GM12878 (cell line): ENCODE data around the gene FSHR. TPM values are rescaled to one million over a fixed set of nuclear protein-coding genes. Genes with fewer than 3 reads are reported as not detected.
A peak's percentile ranks its signal among the peaks of the same experiment; 100 is the strongest.

Experiments used
- ATAC-seq: fragments of 200-7000 bp; cut with Tn5 transposase; 3 replicates; pipeline ENCODE4 v1.9.1; 2020; ENCODE audit warnings: mild to moderate bottlenecking, moderate library complexity
- BruUV-seq: library from RNA; stranded (reverse); fragments of 400-500 nt; replicated peaks from 2 replicates; lab custom pipeline; 2021; lab: Mats Ljungman, UMichigan
- CTCF ChIA-PET: fragments of 300-600 bp; sonication (Branson Sonifier 250); formaldehyde crosslinking; extraction: SDS; loops from one replicate; lab custom pipeline; 2021; ENCODE audit warnings: inconsistent platforms; lab: Yijun Ruan, JAX
- POLR2A ChIA-PET: fragments of 350-600 bp; formaldehyde crosslinking; extraction: SDS; loops from one replicate; lab custom pipeline; 2021; ENCODE audit warnings: inconsistent platforms; lab: Charles Lee
- RAD21 ChIA-PET: fragments of 300-600 bp; sonication (Branson Sonifier 250); formaldehyde crosslinking; loops from one replicate; lab custom pipeline; 2023; ENCODE audit warnings: antibody characterized with exemption; ENCODE audit not compliant: unreplicated experiment; lab: Charles Lee
- SMC1A ChIA-PET: fragments of 300-600 bp; sonication (Branson Sonifier 250); formaldehyde crosslinking; loops from one replicate; lab custom pipeline; 2023; ENCODE audit not compliant: unreplicated experiment, uncharacterized antibody; lab: Charles Lee
- DNase-seq: peaks from one replicate; pipeline ENCODE4 v3.0.0-alpha.2; 2011; ENCODE audit warnings: low read depth, low spot score
- FAIRE-seq: peaks from 3 replicates; lab custom pipeline; 2011; peaks lifted over from hg19 to GRCh38; lab: Jason Lieb, UNC
- H2AFZ ChIP-seq: 2 replicates; pipeline ENCODE4 v1.6.0; 2011; ENCODE audit warnings: low read depth, low read length, control low read depth; ENCODE audit not compliant: control insufficient read depth
- H3K27ac ChIP-seq: 2 replicates; pipeline ENCODE4 v1.5.1; 2011; ENCODE audit warnings: control low read depth; ENCODE audit not compliant: control insufficient read depth, insufficient read depth
- H3K27me3 ChIP-seq, 2 experiments: replicated peaks in 1 of 2; 2 replicates each; pipeline versions ENCODE4 v1.6.0 to v1.6.1; 2011; ENCODE audit warnings: low read length in 1 of 2; ENCODE audit not compliant: control insufficient read depth in 2 of 2, insufficient read depth in 2 of 2
- H3K36me3 ChIP-seq, 2 experiments: 2 replicates each; pipeline ENCODE4 v1.5.1; 2011; ENCODE audit warnings: low read length in 1 of 2; ENCODE audit not compliant: control insufficient read depth in 2 of 2, insufficient read depth in 2 of 2
- H3K4me1 ChIP-seq: 2 replicates; pipeline ENCODE4 v1.6.1; 2011; ENCODE audit warnings: mild to moderate bottlenecking, low read length, moderate library complexity, mixed read lengths; ENCODE audit not compliant: control insufficient read depth, insufficient read depth
- H3K4me2 ChIP-seq: 2 replicates; pipeline ENCODE4 v1.6.0; 2011; ENCODE audit warnings: control low read depth; ENCODE audit not compliant: control insufficient read depth, insufficient read depth
- H3K4me3 ChIP-seq: fragments of 200-600 bp; sonication (generic); 2 replicates; pipeline ENCODE4 v1.5.1; 2016
- H3K79me2 ChIP-seq: 2 replicates; pipeline ENCODE4 v1.6.0; 2011; ENCODE audit warnings: low read length; ENCODE audit not compliant: control insufficient read depth, insufficient read depth
- H3K9ac ChIP-seq: 2 replicates; pipeline ENCODE4 v1.8.0; 2011; ENCODE audit warnings: low read length, control low read depth, mixed read lengths; ENCODE audit not compliant: control insufficient read depth, insufficient read depth
- H3K9me3 ChIP-seq: replicated peaks from 3 replicates; pipeline ENCODE4 v1.5.1; 2011; ENCODE audit warnings: mild to moderate bottlenecking, low read length; ENCODE audit not compliant: control insufficient read depth, insufficient read depth
- H4K20me1 ChIP-seq: 2 replicates; pipeline ENCODE4 v1.6.0; 2011; ENCODE audit not compliant: control insufficient read depth, insufficient read depth
- CBFB ChIP-seq: IDR thresholded peaks from 2 replicates; pipeline ENCODE4 v1.6.1; 2016; ENCODE audit warnings: antibody characterized with exemption, low read depth
- JUND ChIP-seq: IDR thresholded peaks from 2 replicates; pipeline ENCODE4 v1.6.1; 2012; ENCODE audit warnings: low read depth, mild to moderate bottlenecking, low read length, improper control_type of control experiment, moderate library complexity
- POLR2AphosphoS5 ChIP-seq: IDR thresholded peaks from 2 replicates; pipeline ENCODE4 v1.6.1; 2011; ENCODE audit warnings: mild to moderate bottlenecking, low read length, inconsistent platforms
- SMAD1 ChIP-seq: fragments of 450-650 bp; IDR thresholded peaks from 2 replicates; pipeline ENCODE4 v1.6.1; 2018; ENCODE audit warnings: mild to moderate bottlenecking, low read depth; ENCODE audit not compliant: partially characterized antibody
- SPI1 ChIP-seq: IDR thresholded peaks from 2 replicates; pipeline ENCODE4 v1.6.1; 2011; ENCODE audit warnings: low read depth, mild to moderate bottlenecking, low read length, moderate library complexity, borderline replicate concordance; ENCODE audit not compliant: insufficient read depth
- SRF ChIP-seq, 2 experiments: IDR thresholded peaks; 2 replicates each; pipeline ENCODE4 v1.6.1; 2011; ENCODE audit warnings: low read depth in 2 of 2, low read length in 2 of 2, mild to moderate bottlenecking in 1 of 2, moderate library complexity in 1 of 2
- WGBS: methylation state at CpG from one replicate; pipeline ENCODE4 v1.1.6; 2016; ENCODE audit warnings: low lambda C conversion rate; ENCODE audit not compliant: insufficient replicate concordance, insufficient coverage; ENCODE audit errors: missing lambda C conversion rate; 5-methylcytosine and 5-hydroxymethylcytosine counted together
- in situ Hi-C: fragments of 300-500 bp; cut with MboI; formaldehyde crosslinking; loops from 9 replicates; pipeline ENCODE4 v1.14.3; 2018; ENCODE audit warnings: mixed read lengths
- intact Hi-C: fragments of 100-400 bp; cut with micrococcal nuclease; formaldehyde crosslinking; loops from one replicate; pipeline ENCODE4 v1.14.2; 2022; ENCODE audit not compliant: unreplicated experiment
- polyA plus RNA-seq, 11 experiments: library from polyadenylated mRNA; depleted of rRNA in 4 of 11; unstranded in 6 of 11; stranded (reverse) in 5 of 11; fragments of >200 nt; fragmentation: Nextera tagmentation in 4 of 11; fragmentation: Illumina TruSeq in 1 of 11; extraction: Ambion mirVana in 4 of 11; extraction: Trizol in 1 of 11; gene quantifications; 1 replicate in 1 of 11; 2 replicates in 10 of 11; pipeline versions ENCODE4 v1.2.1 to v1.2.3, GENCODE V29; 2011 to 2016; ENCODE audit warnings: inconsistent platforms in 2 of 11, missing spikeins in 2 of 11, low read depth in 1 of 11
- total RNA-seq, 4 experiments: library from RNA; depleted of rRNA in 3 of 4; stranded (reverse); fragments of >200 nt in 3 of 4; fragmentation: Illumina TruSeq in 1 of 4; extraction: Trizol in 1 of 4; gene quantifications; 2 replicates each; pipeline versions ENCODE4 v1.2.1 to v1.2.3, GENCODE V29; 2013 to 2021
- TF ChIP-seq, protein P1 (sequence below): IDR thresholded peaks from 2 replicates; pipeline ENCODE4 v1.6.1; 2012; ENCODE audit warnings: low read depth, low read length, improper control_type of control experiment
- TF ChIP-seq, protein P2 (sequence below): fragments of 450-650 bp; formaldehyde crosslinking; IDR thresholded peaks from 2 replicates; pipeline ENCODE4 v1.4.0; 2020; ENCODE audit warnings: mild to moderate bottlenecking, moderate library complexity
- TF ChIP-seq, protein P3 (sequence below): fragments of 450-650 bp; IDR thresholded peaks from 2 replicates; pipeline ENCODE4 v1.6.1; 2018; ENCODE audit warnings: mild to moderate bottlenecking, low read depth, moderate library complexity; ENCODE audit not compliant: partially characterized antibody

FSHR gene
- total and polyA plus RNA-seq, 10 of the 15 experiments (the other 5 are each of a cell fraction or from before 2014, with no cell fraction given): not detected

DNA sequence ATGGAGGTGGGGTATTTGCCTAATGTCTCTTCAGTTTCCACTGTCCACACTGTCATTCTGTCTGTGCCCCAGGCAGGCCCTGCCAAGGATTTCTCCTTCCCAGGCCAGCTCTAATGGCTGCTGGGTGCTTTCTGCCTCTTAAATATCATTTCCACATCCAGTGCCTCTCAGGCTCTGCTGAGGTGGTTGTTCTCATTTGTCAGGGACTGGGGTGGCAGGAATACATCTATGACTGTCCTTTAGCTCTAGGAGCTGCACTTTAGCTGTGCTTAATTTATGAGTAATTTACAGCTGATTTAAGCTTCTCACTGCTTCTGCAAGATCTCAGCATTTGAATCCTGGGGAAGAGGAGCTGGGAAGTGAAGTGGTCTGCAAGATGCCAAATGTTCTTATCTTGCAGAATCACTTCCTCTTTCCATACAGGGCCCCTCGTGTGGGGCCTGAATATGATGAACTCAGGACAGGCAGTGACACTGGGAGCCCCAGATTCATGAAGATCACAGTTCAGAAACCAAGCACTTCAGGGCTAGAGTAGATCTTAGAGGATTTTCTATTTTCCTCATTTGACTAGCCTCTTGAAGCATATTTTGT is 150.2 kb downstream of the FSHR start:
- intact Hi-C loops: no loop called here
- ChIA-PET CTCF (no interaction called here), SMC1A (no interaction called here), RAD21 (no interaction called here), POLR2A (no interaction called here)
- Histone ChIP-seq H2AFZ (no peak overlapping the region), H3K9ac (no peak overlapping the region), H3K4me3 (no peak overlapping the region), H3K27ac (no peak overlapping the region), H3K9me3 (no peaks in the 10 kb centered on the region; the same call in 2 of the 3 replicates), H3K27me3 (no peaks in the 10 kb centered on the region)
- ATAC-seq (peak; percentile 53), FAIRE-seq (no peak)
- in situ Hi-C loops: no loop called here
- BruUV-seq: no TSS peak
- WGBS: 0% methylated on average over 1 of the region's 1 CpG
- peak; percentile 83 for TF ChIP-seq SPI1
- no peak for TF ChIP-seq JUND
- TF ChIP-seq, all 136 proteins: peak for 1
- peak overlapping the region; percentile 22 for H3K4me2 ChIP-seq
- H4K20me1 ChIP-seq: no peaks in the 10 kb centered on the region
- no peak for DNase-seq
- no peaks in the 10 kb centered on the region for H3K79me2 ChIP-seq
- peaks cover 9% of the 10 kb centered on the region for H3K4me1 ChIP-seq
- no peaks in the 10 kb centered on the region for H3K36me3 ChIP-seq

DNA sequence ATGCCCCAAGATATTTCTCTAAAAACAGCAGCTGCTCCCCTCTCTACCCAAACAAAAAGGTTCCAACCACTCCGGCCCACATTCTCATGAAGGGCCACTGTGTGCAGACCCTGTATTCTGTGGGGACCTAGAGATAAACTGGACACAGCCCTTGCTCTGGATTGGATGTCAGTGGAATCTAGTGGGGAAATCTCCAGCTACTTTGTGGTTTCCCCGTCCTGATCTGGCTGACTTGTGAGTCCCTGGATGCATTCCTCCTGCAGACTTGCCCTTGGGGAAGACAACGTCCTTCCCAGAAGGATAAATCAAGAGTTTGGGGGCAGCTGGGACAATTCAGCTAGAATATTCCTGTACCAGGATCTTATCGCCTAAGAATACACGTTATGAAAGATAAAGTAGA is 151.1 kb downstream of the FSHR start:
- in situ Hi-C loops: no loop called here
- H4K20me1 ChIP-seq: no peaks in the 10 kb centered on the region
- CTCF ChIA-PET: no interaction called here
- no peaks in the 10 kb centered on the region for H3K27me3 ChIP-seq
- no peak overlapping the region for H3K4me2 ChIP-seq
- ATAC-seq: no peak
- WGBS: 24% methylated on average over 5 of the region's 5 CpGs
- RAD21 ChIA-PET: no interaction called here
- no peaks in the 10 kb centered on the region for H3K79me2 ChIP-seq
- H3K9ac ChIP-seq: no peak overlapping the region
- POLR2A ChIA-PET: no interaction called here
- DNase-seq: no peak
- no peak overlapping the region for H3K4me3 ChIP-seq
- no peaks in the 10 kb centered on the region; the same call in 2 of the 3 replicates for H3K9me3 ChIP-seq
- H3K36me3 ChIP-seq: no peaks in the 10 kb centered on the region
- SMC1A ChIA-PET: no interaction called here
- H3K27ac ChIP-seq: no peak overlapping the region
- peaks cover 9% of the 10 kb centered on the region for H3K4me1 ChIP-seq
- intact Hi-C loops: no loop called here
- no peak overlapping the region for H2AFZ ChIP-seq
- FAIRE-seq: no peak
- BruUV-seq: no TSS peak
- TF ChIP-seq CBFB (no peak), POLR2AphosphoS5 (no peak), SRF (IDR thresholded peaks at IDR 0.05; ENCODE audit: low read depth in 2 of 2, low read length in 2 of 2) (no peak), SMAD1 (no peak)
- TF ChIP-seq, protein P1, sequence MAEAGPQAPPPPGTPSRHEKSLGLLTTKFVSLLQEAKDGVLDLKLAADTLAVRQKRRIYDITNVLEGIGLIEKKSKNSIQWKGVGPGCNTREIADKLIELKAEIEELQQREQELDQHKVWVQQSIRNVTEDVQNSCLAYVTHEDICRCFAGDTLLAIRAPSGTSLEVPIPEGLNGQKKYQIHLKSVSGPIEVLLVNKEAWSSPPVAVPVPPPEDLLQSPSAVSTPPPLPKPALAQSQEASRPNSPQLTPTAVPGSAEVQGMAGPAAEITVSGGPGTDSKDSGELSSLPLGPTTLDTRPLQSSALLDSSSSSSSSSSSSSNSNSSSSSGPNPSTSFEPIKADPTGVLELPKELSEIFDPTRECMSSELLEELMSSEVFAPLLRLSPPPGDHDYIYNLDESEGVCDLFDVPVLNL: no peak
- TF ChIP-seq, protein P2, sequence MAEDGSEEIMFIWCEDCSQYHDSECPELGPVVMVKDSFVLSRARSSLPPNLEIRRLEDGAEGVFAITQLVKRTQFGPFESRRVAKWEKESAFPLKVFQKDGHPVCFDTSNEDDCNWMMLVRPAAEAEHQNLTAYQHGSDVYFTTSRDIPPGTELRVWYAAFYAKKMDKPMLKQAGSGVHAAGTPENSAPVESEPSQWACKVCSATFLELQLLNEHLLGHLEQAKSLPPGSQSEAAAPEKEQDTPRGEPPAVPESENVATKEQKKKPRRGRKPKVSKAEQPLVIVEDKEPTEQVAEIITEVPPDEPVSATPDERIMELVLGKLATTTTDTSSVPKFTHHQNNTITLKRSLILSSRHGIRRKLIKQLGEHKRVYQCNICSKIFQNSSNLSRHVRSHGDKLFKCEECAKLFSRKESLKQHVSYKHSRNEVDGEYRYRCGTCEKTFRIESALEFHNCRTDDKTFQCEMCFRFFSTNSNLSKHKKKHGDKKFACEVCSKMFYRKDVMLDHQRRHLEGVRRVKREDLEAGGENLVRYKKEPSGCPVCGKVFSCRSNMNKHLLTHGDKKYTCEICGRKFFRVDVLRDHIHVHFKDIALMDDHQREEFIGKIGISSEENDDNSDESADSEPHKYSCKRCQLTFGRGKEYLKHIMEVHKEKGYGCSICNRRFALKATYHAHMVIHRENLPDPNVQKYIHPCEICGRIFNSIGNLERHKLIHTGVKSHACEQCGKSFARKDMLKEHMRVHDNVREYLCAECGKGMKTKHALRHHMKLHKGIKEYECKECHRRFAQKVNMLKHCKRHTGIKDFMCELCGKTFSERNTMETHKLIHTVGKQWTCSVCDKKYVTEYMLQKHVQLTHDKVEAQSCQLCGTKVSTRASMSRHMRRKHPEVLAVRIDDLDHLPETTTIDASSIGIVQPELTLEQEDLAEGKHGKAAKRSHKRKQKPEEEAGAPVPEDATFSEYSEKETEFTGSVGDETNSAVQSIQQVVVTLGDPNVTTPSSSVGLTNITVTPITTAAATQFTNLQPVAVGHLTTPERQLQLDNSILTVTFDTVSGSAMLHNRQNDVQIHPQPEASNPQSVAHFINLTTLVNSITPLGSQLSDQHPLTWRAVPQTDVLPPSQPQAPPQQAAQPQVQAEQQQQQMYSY (CRISPR knock-in tag): no peak
- TF ChIP-seq, protein P3, sequence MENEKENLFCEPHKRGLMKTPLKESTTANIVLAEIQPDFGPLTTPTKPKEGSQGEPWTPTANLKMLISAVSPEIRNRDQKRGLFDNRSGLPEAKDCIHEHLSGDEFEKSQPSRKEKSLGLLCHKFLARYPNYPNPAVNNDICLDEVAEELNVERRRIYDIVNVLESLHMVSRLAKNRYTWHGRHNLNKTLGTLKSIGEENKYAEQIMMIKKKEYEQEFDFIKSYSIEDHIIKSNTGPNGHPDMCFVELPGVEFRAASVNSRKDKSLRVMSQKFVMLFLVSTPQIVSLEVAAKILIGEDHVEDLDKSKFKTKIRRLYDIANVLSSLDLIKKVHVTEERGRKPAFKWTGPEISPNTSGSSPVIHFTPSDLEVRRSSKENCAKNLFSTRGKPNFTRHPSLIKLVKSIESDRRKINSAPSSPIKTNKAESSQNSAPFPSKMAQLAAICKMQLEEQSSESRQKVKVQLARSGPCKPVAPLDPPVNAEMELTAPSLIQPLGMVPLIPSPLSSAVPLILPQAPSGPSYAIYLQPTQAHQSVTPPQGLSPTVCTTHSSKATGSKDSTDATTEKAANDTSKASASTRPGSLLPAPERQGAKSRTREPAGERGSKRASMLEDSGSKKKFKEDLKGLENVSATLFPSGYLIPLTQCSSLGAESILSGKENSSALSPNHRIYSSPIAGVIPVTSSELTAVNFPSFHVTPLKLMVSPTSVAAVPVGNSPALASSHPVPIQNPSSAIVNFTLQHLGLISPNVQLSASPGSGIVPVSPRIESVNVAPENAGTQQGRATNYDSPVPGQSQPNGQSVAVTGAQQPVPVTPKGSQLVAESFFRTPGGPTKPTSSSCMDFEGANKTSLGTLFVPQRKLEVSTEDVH: no peak
